IPS-20b (cell line): ENCODE results near the gene RIMS1.

ENCODE experiments used
- H3K27ac ChIP-seq: one replicate; pipeline ENCODE4 v1.5.1; 2013; ENCODE audit warnings: low read length
- H3K27me3 ChIP-seq: 2 replicates; pipeline ENCODE4 v1.6.1; 2013; ENCODE audit warnings: mild to moderate bottlenecking, low read length, inconsistent platforms; ENCODE audit not compliant: insufficient read depth
- H3K36me3 ChIP-seq: 2 replicates; pipeline ENCODE4 v1.6.1; 2013; ENCODE audit warnings: low read depth, mild to moderate bottlenecking, inconsistent platforms, low read length, moderate library complexity; ENCODE audit not compliant: insufficient read depth
- H3K4me1 ChIP-seq: 2 replicates; pipeline ENCODE4 v1.6.1; 2013; ENCODE audit warnings: mild to moderate bottlenecking, control low read depth, inconsistent platforms, low read length, moderate library complexity; ENCODE audit not compliant: insufficient read depth
- H3K4me3 ChIP-seq: 2 replicates; pipeline ENCODE4 v1.5.1; 2013; ENCODE audit warnings: mild to moderate bottlenecking, low read length, inconsistent platforms
- H3K9ac ChIP-seq: 2 replicates; pipeline ENCODE4 v1.6.1; 2013; ENCODE audit warnings: low read depth, mild to moderate bottlenecking, inconsistent platforms, low read length, moderate library complexity
- H3K9me3 ChIP-seq: 2 replicates; pipeline ENCODE4 v1.6.1; 2013; ENCODE audit warnings: mild to moderate bottlenecking, low read depth, low read length, inconsistent platforms; ENCODE audit not compliant: insufficient read depth

Gene RIMS1

GRCh38 chr6:72406517-72406916 lies 520.2 kb downstream of the RIMS1 start:
- Histone ChIP-seq H3K9ac (no peak overlapping the region), H3K27ac (no peak overlapping the region), H3K27me3 (no peaks in the 10 kb centered on the region), H3K4me1 (no peaks in the 10 kb centered on the region), H3K4me3 (no peak overlapping the region), H3K9me3 (no peaks in the 10 kb centered on the region), H3K36me3 (no peaks in the 10 kb centered on the region)

GRCh38 chr6:72410769-72411168 lies 524.4 kb downstream of the RIMS1 start:
- Histone ChIP-seq H3K27ac (no peak overlapping the region), H3K9me3 (no peaks in the 10 kb centered on the region), H3K4me1 (no peaks in the 10 kb centered on the region), H3K9ac (no peak overlapping the region), H3K27me3 (no peaks in the 10 kb centered on the region), H3K4me3 (no peak overlapping the region), H3K36me3 (no peaks in the 10 kb centered on the region)

GRCh38 chr6:72411872-72412708 lies 525.7 kb downstream of the RIMS1 start:
- no peak overlapping the region for H3K9ac ChIP-seq
- H3K27ac ChIP-seq = no peak overlapping the region
- no peak overlapping the region for H3K4me3 ChIP-seq

GRCh38 chr6:72412709-72413044 lies 526.3 kb downstream of the RIMS1 start:
- Histone ChIP-seq H3K27me3 (no peaks in the 10 kb centered on the region), H3K4me3 (no peak overlapping the region), H3K9ac (no peak overlapping the region), H3K27ac (no peak overlapping the region), H3K36me3 (no peaks in the 10 kb centered on the region), H3K9me3 (no peaks in the 10 kb centered on the region), H3K4me1 (no peaks in the 10 kb centered on the region)

More at GRCh38 chr6:72411872-72412708, 525.7 kb downstream of the RIMS1 start:
- no peaks in the 10 kb centered on the region for H3K36me3 ChIP-seq
- H3K4me1 ChIP-seq = no peaks in the 10 kb centered on the region
- no peaks in the 10 kb centered on the region for H3K27me3 ChIP-seq
- no peaks in the 10 kb centered on the region for H3K9me3 ChIP-seq

GRCh38 chr6:72413884-72414283 lies 527.5 kb downstream of the RIMS1 start:
- Histone ChIP-seq H3K4me3 (no peak overlapping the region), H3K36me3 (no peaks in the 10 kb centered on the region), H3K27ac (no peak overlapping the region), H3K4me1 (no peaks in the 10 kb centered on the region), H3K9me3 (no peaks in the 10 kb centered on the region), H3K9ac (no peak overlapping the region), H3K27me3 (no peaks in the 10 kb centered on the region)

GRCh38 chr6:72414657-72415056 lies 528.3 kb downstream of the RIMS1 start:
- Histone ChIP-seq H3K4me3 (no peak overlapping the region), H3K36me3 (no peaks in the 10 kb centered on the region), H3K9ac (no peak overlapping the region), H3K27me3 (no peaks in the 10 kb centered on the region), H3K9me3 (no peaks in the 10 kb centered on the region), H3K4me1 (no peaks in the 10 kb centered on the region), H3K27ac (no peak overlapping the region)

DNA sequence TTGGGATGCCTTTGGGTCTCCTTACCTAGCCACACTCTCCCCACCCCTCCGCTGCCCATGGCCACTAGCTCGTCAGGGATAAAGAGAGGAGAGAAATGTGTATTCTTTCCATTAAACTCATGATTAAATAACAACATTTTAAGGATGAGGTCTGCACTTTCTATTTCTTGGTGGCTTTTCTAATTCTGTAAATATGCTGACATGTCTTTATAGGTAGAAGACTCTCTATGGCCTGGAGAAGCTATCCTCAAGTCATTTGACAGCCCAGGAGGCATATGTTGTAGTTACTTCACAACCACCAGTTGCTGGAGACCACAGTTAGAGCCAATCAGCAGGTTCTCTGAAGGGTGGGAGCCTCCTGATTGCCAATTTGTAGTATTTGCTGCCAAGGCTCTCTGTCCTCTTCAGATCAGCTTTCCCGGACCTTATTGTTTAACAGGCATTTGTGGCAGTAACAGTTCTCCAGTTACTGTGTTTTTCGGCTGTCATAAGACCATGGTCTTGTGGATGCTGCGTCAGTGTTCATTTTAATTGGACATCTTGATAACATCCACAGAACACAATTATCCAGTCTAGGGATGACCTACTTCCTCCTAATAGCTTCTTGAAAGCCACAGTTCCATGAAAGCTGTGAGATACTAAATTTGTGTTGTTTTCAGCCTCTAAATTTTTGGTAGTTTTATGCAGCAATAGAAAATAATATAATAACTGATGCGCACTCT lies 530.6 kb downstream of the RIMS1 start:
- no peaks in the 10 kb centered on the region for H3K9me3 ChIP-seq
- H3K27ac ChIP-seq = no peak overlapping the region
- H3K4me3 ChIP-seq = no peak overlapping the region
- no peaks in the 10 kb centered on the region for H3K36me3 ChIP-seq
- no peak overlapping the region for H3K9ac ChIP-seq
- no peaks in the 10 kb centered on the region for H3K27me3 ChIP-seq
- H3K4me1 ChIP-seq = no peaks in the 10 kb centered on the region

DNA sequence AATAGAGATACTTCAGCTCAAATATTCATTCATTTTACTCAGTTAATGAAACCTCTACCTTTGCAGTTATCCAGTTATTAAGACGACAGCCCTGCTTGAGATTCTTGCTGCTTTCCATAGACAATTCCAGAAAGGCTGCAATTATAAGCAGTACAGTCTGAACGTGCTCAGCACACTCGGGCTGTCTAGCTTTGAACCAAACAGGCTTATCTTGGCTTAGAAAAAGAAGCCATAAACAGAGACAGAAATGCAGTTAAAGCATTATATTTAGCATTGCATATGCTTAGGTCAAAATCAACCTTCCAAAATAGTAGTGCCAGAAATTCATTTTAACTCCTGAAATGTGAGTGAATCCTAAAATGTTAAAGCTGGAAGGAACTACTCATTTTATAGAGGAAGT lies 531.4 kb downstream of the RIMS1 start:
- no peak overlapping the region for H3K4me3 ChIP-seq
- no peak overlapping the region for H3K9ac ChIP-seq
- no peaks in the 10 kb centered on the region for H3K36me3 ChIP-seq
- H3K27me3 ChIP-seq = no peaks in the 10 kb centered on the region
- H3K27ac ChIP-seq = no peak overlapping the region
- H3K9me3 ChIP-seq = no peaks in the 10 kb centered on the region
- H3K4me1 ChIP-seq = no peaks in the 10 kb centered on the region

DNA sequence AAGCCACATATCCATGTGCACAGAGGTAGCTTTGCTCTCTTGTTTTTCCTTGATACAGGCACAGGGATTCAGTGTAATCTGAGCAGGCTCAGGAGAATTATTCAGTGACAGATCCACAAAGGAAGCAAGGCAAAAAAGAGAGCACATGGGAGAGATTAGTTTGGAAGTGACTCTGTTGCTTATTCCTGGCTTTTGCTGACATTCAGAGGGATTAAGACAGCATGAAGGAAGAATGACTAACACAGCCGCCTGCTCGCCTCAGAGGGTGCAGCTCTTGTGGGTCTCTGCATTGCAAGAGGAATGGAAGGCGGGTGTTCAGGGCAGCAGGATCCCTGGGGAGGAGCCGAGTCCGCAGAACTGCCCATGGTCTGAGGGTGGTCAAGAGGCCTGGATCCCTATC lies 532.1 kb downstream of the RIMS1 start:
- Histone ChIP-seq H3K9ac (no peak overlapping the region), H3K4me3 (no peak overlapping the region), H3K36me3 (no peaks in the 10 kb centered on the region), H3K4me1 (no peaks in the 10 kb centered on the region), H3K27ac (no peak overlapping the region), H3K9me3 (no peaks in the 10 kb centered on the region), H3K27me3 (no peaks in the 10 kb centered on the region)

DNA sequence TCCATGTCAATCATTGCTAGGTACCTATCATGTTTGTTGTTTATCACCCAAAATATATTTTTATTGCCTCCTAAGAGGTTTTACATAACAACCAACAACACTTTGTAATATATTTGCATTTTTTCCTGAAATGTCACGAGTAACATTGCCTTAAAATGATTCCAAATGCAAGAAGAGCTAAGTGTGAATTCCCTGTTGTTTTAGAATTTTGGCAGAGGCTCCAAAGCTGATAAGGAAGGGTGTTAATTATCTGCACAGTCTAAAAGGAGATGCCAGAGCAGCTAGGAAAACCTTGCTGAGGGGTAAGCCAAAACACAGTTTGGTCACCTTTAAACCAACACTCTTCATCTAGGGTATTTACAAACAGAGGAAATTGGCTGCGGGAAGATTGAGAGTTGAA lies 533.6 kb downstream of the RIMS1 start:
- Histone ChIP-seq H3K4me1 (no peaks in the 10 kb centered on the region), H3K27me3 (no peaks in the 10 kb centered on the region), H3K9me3 (no peaks in the 10 kb centered on the region), H3K36me3 (no peaks in the 10 kb centered on the region), H3K4me3 (no peak overlapping the region), H3K9ac (no peak overlapping the region), H3K27ac (no peak overlapping the region)

- Histone ChIP-seq H3K27ac (no peak overlapping the region), H3K9me3 (no peaks in the 10 kb centered on the region), H3K27me3 (no peaks in the 10 kb centered on the region), H3K4me1 (no peaks in the 10 kb centered on the region), H3K36me3 (no peaks in the 10 kb centered on the region), H3K4me3 (no peak overlapping the region), H3K9ac (no peak overlapping the region)
Observed at GRCh38 chr6:72420409-72420808, 534.1 kb downstream of the RIMS1 start.

- Histone ChIP-seq H3K9me3 (no peaks in the 10 kb centered on the region), H3K27me3 (no peaks in the 10 kb centered on the region), H3K4me3 (no peak overlapping the region), H3K27ac (no peak overlapping the region), H3K36me3 (no peaks in the 10 kb centered on the region), H3K9ac (no peak overlapping the region), H3K4me1 (no peaks in the 10 kb centered on the region)
Observed at GRCh38 chr6:72421387-72421786, 535.0 kb downstream of the RIMS1 start.
